HG02623 (cell line): ENCODE data around the gene DAZAP1.

Experiments used
- ATAC-seq: cut with Tn5 transposase; IDR thresholded peaks from one replicate; pipeline ENCODE4 v1.9.1; 2021; ENCODE audit warnings: moderate library complexity; ENCODE audit not compliant: unreplicated experiment

The DAZAP1 gene

GRCh38 chr19:1455336-1456120, 48.1 kb downstream of the DAZAP1 start:
- ATAC-seq = no peak

DNA sequence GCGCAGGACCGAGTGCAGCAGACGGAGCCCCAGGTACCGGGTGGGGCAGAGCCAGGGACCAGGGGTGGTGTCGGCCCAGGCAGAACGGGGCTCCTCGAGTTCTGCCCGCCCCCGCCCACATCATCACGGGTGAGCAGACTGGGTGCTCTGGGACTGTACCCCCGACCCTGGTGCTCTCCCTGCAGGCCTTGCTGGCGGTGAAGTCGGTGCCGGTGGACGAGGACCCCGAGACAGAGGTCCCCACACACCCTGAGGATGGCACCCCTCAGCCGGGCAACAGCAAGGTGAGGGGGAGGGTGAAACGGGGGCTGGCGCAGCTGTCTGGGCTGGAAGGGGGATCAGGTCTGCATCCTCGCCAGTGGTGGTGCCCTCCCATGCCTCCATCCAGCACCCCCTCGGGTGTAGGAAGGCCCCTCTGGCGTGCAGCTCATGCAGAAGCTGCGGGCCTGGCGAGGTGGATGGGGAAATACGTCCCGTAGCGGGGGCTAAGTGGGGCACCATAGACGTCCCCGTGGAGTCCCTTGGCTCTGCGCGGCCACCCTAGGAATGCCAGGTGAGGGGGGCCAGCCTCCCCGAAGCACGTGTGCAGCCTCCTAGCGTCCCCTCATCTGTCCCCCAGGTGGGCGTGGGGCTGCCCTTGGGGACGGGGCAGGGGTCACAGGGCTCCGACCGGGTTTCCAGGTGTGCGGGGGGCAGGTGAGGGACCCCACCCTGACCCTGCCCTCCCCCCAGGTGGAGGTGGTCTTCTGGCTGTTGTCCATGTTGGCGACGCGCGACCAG, 48.9 kb downstream of the DAZAP1 start:
- no peak for ATAC-seq

- ATAC-seq = no peak
These were observed 49.8 kb downstream of the DAZAP1 start for GRCh38 chr19:1457031-1457739.

GRCh38 chr19:1457892-1458291, 50.5 kb downstream of the DAZAP1 start:
- no peak for ATAC-seq

DNA sequence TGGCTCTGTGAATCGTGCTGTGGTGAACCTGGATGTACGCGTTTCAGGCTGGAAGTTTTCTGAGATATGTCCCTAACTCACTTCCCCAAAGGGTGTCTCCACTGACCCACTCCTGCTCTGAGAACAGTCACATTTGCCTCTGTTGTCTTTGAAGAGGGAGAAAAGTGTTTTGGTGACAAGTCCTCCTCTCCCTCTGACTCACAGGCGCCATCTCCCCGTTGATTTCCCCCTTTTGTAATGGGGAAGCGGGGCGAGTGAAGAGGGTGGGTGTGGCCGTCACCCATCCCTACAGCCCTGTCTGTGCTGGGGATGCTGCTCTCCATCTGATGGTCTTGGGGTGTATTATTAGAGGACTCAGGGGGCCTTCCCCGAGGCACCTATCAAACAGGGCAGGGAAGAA, 52.1 kb downstream of the DAZAP1 start:
- no peak for ATAC-seq

- no peak for ATAC-seq
These were observed 52.9 kb downstream of the DAZAP1 start for GRCh38 chr19:1460033-1460995.

- ATAC-seq = no peak
These were observed 54.5 kb downstream of the DAZAP1 start for GRCh38 chr19:1461862-1462261.

- ATAC-seq = no peak
These were observed 58.0 kb downstream of the DAZAP1 start for GRCh38 chr19:1465191-1466016.

DNA sequence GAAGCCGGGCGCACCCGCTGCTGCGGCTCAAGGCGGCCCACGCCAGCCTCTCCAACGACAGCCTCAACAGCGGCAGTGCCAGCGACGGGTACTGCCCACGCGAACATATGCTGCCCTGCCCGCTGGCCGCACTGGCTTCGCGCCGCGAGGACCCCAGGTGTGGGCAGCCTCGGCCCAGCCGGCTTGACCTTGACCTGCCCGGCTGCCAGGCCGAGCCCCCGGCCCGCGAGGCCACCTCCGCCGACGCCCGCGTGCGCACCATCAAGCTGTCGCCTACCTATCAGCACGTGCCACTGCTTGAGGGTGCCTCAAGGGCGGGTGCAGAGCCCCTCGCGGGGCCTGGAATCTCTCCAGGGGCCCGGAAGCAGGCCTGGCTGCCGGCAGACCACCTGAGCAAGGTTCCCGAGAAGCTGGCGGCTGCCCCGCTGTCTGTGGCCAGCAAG, 58.7 kb downstream of the DAZAP1 start:
- no peak for ATAC-seq

- no peak for ATAC-seq
These were observed 59.3 kb downstream of the DAZAP1 start for GRCh38 chr19:1466461-1467214.

- ATAC-seq = no peak
These were observed 59.8 kb downstream of the DAZAP1 start for GRCh38 chr19:1467215-1467489.

GRCh38 chr19:1467490-1468273, 60.3 kb downstream of the DAZAP1 start:
- ATAC-seq = no peak

- ATAC-seq = no peak
These were observed 61.0 kb downstream of the DAZAP1 start for GRCh38 chr19:1468274-1468820.

DNA sequence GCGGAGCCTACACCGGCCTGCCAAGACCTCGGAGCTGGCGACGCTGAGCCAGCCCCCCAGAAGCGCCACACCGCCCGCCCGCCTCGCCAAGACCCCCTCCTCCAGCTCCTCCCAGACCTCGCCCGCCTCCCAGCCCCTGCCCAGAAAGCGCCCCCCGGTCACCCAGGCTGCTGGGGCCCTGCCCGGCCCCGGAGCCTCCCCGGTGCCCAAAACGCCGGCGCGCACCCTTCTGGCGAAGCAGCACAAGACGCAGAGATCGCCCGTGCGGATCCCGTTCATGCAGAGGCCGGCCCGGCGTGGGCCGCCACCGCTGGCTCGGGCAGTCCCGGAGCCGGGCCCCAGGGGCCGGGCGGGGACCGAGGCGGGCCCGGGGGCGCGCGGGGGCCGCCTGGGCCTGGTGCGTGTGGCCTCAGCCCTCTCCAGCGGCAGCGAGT, 61.5 kb downstream of the DAZAP1 start:
- no peak for ATAC-seq

DNA sequence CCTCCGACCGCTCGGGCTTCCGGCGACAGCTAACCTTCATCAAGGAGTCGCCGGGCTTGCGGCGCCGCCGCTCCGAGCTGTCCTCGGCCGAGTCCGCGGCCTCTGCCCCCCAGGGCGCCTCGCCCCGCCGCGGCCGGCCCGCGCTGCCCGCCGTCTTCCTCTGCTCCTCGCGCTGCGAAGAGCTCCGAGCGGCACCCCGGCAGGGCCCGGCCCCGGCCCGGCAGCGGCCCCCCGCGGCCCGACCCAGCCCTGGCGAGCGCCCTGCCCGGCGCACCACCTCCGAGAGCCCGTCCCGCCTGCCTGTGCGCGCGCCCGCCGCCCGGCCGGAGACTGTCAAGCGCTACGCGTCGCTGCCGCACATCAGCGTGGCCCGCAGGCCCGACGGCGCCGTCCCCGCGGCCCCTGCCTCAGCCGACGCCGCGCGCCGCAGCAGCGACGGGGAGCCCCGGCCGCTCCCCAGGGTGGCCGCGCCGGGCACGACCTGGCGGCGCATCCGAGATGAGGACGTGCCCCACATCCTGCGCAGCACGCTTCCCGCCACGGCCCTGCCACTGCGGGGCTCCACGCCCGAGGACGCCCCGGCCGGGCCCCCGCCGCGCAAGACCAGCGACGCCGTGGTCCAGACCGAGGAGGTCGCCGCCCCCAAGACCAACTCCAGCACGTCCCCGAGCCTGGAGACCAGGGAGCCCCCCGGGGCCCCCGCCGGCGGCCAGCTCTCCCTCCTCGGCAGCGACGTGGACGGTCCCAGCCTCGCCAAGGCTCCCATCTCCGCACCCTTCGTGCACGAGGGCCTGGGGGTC, 62.1 kb downstream of the DAZAP1 start:
- no peak for ATAC-seq

- no peak for ATAC-seq
These were observed 62.6 kb downstream of the DAZAP1 start for GRCh38 chr19:1470055-1470304.

DNA sequence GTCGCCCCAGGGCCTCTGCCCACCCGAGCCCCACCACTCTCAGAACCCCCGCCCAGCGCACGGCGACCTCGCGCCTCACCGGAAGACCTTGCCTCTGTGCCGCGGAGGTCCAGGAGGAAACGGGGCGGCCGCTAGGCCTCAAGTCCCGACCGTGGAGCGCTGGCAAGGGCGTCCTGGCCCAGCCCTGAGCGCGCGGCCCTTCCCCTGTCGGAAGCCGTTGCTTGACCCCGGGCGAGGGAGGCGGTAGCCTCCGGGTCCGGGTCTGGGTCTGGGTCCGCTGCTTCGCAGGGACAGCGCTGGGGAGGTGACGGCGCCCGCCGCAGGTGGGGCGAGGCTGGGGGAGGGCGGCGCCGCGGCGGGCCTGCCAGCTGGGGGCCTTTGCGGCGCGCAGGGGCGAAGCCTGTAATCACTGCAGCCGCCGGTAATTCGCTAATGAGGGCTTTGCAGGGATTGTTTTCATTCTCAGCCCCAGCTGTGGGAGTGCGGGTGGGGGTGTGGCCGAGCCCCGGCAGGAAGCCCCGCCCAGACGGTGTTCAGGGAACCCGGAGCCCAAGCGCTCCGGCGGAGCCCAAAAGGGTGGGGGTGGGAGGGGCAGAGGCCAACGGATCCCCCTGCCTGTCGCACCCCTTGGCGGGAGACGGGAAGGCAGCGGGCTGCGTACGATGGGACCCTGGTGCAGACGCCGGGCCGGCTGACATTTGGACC, 63.1 kb downstream of the DAZAP1 start:
- no peak for ATAC-seq
